Hematopoietic multipotent progenitor cell (in vitro differentiated cells): ENCODE data around the gene PLEK2. TPM values are rescaled to one million over a fixed set of nuclear protein-coding genes. Genes with fewer than 3 reads are reported as not detected.
"Not testable (repeated sequence)": the region's sequence is repeated elsewhere in the genome, so short reads cannot be mapped to it uniquely, and the experiment has no call there.

Experiments
- DNase-seq, 3 donors: peaks; one replicate each; pipeline ENCODE4 v3.0.0-alpha.2; 2011 to 2015; ENCODE audit warnings: low read depth in 2 of 3, low spot score in 2 of 3
- total RNA-seq: library from RNA; depleted of rRNA; stranded (reverse); fragments of >200 nt; gene quantifications from one replicate; pipeline ENCODE4 v1.2.3, GENCODE V29; 2012

Gene PLEK2
- total RNA-seq, 1 donor = not detected

DNA sequence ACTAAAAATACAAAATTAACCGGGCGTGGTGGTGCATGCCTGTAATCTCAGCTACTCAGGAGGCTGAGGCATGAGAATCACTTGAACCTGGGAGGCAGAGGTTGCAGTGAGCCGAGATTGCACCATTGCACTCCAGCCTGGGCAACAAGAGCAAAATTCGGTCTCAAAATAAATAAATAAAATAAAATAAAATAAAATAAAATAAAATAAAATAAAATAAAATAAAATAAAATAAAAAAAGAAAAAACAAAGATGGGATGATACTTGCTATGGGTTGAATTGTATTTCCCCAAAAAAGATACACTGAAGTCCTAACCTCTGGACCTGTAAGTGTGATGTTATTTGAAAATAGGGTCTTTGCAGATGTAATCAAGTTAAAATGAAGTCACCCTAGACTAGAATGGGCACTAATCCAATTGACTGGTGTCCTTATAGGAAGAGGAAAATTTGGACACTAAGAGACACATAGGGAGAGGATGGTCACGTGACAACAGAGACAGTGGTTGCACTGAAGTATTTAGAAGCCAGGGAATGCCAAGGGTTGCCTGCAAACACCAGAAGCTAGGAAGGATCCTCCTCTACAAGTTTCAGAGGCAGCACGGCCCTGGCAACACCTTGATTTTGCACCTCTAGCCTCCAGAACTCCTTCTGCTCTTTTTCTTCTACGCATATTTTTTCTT lies 3.7 kb downstream of the PLEK2 start:
- not testable (repeated sequence) for DNase-seq

DNA sequence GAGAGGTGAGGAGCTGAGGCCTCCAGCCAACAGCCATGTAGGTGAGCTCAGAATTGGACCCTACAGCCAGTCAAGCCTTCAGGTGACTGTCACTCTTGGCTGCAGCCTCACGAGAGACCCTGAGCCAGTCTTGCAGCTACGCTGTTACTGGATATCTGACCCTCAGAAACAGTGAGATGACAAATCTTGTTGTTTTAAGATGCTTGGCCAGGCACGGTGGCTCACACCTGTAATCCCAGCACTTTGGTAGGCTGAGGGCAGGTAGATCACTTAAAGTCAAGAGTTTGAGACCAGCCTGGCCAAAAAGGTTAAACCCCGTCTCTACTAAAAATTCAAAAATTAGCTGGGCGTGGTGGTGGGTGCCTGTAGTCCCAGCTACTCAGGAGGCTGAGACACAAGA lies 6.2 kb downstream of the PLEK2 start:
- DNase-seq = no peak

GRCh38 chr14:67400434-67400833 lies 11.5 kb downstream of the PLEK2 start:
- no peak for DNase-seq

- no peak for DNase-seq
Observed at GRCh38 chr14:67397536-67397935, 14.4 kb downstream of the PLEK2 start.

DNA sequence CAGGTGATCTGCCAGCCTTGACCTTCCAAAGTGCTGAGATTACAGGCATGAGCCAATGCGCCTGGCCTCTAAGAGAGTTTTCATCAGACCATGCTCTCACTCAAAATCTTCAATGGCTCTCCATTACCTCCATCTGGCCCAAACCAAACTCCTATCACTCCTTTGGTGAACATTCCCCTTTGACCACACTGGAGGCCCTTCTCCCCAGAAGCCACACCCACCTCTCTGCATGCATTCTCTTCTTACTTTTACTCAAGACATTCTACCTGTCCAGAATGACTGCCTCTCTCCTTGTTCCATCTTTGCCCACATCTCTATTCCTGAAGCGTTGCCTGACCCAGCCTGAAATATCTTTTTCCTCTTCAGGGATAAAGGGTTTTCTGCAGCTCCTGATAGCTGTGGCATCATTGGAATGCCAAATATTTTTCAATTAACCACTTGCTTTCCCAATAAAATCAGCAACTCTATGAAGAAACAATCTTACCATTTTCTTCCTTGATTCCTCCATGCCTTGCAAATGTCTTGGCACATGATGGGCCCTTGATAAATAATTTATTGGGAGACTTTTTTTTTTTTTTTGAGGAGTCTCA lies 15.5 kb downstream of the PLEK2 start:
- DNase-seq = no peak

- no peak for DNase-seq
Observed at GRCh38 chr14:67395876-67396189, 16.1 kb downstream of the PLEK2 start.

DNA sequence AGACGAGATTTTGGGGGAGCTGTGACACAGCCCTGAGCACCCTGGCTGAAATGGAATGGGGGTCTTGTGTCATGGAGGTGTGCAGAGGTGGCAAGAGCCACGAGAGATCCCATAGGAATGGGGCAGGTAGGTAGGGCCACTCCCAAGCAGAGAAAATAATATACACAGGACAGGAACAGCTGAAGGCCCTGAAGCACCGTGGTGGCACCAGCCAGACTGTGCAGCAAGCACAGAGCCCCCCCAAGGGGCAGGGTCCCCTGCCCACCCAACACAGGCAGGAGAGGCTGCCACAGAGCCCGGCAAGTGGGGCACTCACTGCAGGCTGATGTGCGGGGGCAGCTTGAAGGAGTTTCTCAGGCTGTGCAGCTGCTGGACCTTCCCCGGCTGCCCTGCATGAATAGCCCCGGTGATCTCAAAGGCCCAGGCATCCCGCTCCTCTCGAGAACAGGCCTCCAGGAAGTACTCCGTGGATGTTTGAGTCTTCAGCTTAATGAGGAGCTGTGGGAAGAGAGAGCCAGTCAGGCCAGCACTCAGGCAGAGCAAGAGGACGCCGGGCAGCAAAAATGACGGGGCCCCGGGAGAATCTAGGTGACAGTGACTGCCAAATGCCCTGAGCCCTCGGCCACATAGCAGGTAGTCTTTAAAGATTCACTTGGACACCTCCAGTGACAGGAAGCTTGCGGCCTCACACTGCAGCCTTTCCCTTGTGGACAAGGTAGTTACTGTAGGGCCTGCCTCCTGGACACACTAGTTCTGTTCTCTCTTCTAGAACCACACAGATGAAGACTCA lies 16.7 kb downstream of the PLEK2 start:
- no peak for DNase-seq

GRCh38 chr14:67393689-67394088 lies 18.3 kb downstream of the PLEK2 start:
- DNase-seq = no peak

DNA sequence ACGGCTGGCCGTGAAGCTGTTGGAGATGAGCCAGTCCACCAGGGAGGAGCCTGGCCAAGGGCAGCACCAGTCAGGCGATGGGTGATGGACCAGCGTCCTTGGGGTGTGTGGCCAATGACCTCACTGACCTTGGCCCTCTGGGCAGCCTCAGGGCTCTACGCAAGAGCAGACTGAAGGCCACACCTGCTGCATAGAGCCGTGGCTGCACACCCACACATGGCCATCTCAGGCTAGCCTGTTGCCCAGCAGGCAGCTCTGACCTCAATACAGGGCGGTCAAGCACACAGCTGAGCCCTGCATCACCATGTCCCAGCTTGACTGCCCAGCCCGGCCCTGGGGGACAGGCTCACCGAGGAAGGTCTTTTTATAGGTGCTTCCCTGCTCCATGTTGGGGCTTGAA lies 19.2 kb downstream of the PLEK2 start:
- no peak for DNase-seq

DNA sequence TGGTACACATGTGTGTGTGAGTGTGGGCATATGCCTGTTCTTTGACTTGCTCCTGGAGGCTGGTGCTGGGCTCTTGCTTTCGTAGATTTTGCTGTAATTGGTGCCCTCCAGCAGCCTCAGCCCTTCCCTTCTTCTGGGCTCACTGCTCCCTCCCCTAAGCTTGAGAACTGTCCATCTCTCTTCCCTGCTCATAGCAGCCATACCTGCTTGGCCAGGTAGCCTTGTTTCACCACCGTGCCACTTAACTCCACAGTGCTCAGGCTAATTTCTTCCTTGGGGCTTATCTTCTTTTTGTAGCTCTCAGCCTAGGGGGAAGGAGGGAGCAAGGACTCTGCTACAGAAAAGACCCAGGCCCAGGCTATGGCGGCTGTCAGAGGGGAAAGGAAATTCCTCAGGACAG lies 19.8 kb downstream of the PLEK2 start:
- DNase-seq = no peak

DNA sequence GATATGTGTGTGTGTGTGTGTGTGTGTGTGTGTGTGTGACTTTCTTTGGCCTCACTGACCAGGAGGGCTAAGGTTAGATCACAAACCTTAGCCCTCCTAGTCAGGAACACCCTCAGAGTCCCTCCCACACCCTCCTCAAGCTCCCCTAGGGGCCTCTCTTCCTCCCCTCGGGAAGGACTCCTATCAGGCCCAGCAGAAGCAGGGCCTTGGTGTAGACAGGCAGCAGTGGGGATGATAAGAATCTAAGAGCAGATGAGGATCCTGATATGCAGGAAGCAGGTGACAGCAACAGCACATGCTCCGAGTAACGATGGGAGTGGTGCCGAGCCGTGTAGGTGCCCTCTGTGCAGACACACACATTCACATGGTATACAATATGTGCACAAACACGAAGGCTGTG lies 20.7 kb downstream of the PLEK2 start:
- peak in 2 of 3 donors; percentile 42 to 68 for DNase-seq

DNA sequence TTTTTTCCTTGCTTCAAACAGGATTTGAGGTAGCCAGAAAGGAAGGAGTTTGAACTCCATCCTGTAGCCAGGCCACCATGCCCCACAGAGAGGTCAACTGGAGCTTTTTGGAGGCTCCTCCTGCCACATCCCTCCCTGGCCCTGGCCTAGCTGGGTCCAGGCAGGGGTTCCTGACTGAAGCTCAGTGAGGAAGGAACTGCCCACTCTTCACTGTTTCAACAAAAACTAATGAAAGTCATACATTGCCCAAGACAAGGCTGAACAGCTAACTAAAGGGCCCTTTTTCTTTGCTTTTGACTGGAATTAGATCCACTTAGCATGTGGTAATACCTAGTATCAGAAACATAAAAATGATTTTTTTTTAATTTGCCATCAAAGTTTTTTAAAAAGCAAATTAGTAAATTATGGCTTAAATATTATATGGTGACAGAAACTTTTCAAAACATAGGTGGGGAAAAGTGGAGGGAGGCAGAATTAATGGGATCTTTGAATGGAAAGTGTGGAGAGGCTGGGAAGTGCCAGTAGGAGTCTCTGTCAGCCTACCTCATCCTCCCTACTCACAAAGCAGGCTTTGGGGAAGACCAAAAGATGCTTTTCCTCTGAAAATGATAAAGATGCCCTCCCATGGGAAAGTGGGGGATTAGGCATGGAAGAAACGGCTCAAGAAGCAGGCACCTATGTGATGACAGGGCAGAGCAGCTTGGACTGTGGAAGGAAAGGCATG lies 22.0 kb downstream of the PLEK2 start:
- DNase-seq = no peak

DNA sequence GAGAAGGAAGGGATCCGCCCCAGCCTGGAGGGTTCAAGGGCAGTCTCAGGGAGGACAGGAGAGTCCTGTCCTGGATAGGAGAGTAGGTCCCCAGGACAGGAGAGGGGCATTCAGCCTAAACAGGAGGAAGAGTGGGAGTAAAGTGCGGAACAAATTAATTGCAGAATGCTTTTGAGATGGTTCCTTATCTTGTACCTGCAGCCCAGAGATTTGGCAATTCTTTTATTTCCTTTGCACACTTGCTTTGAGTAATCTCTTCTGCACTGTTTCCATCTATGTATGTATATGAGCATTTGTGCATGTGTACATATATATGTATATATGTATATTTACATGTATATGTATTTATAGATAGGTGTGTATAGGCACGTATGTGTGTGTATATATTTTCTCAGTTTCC lies 22.7 kb downstream of the PLEK2 start:
- DNase-seq = peak in 2 of 3 donors; percentile 44 to 57

DNA sequence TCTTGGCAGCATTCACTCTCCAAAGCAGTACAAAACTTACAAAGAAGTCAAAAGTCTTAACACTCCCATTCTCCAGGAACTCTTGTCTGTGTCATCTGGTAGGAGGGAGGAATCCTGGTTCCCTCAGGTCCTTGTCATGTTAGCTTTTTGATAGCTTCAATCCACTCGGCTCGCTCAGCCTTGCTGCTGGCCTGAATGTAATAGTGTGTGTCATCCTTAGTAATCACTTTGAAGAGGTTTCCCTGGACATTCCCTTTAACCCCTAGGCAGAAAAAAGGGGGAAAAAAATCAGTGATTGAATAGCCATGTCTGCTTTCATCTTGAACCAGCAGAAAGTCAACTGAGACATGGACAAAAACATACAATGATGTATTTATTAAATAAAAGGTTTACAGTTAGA lies 24.8 kb downstream of the PLEK2 start:
- DNase-seq = no peak

DNA sequence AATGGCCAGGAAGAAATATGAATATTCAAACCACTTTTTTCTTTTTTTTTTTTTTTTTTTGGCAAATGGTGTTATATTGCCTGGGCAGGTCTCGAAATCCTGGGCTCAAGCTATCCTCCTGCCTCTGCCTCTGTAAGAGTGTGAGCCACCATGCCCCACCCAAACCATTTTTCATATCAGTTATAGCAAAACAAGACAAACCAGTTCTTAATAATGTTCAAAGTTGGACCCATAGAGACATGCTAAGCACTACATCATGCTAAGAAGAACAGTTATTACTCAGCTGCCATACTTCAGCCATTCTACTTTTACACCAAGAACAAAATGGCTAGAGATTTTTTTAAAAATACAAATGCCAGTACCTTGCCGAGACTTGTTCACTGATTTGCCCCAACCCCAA lies 26.3 kb downstream of the PLEK2 start:
- DNase-seq = no peak

DNA sequence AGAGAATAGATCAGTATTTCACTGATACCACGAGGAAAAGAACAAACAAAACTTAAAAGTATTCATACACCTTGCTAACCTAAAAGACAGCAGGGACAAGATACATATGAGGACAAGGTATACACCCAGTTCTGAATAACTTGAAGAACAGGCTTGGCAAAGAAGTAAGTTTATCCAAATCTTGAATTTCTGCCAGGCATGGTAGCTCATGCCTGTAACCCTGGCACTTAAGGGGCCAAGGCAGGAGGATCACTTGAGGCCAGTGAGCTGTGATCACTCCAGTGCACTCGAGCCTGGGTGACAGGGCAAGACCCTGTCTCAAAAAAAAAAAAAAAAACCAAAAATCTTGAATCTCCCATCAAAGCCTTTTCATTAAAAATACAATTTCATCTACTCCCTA lies 26.8 kb downstream of the PLEK2 start:
- DNase-seq = no peak

- no peak for DNase-seq
Observed at GRCh38 chr14:67377916-67378315, 34.0 kb downstream of the PLEK2 start.

GRCh38 chr14:67373347-67373746 lies 38.6 kb downstream of the PLEK2 start:
- DNase-seq = no peak

DNA sequence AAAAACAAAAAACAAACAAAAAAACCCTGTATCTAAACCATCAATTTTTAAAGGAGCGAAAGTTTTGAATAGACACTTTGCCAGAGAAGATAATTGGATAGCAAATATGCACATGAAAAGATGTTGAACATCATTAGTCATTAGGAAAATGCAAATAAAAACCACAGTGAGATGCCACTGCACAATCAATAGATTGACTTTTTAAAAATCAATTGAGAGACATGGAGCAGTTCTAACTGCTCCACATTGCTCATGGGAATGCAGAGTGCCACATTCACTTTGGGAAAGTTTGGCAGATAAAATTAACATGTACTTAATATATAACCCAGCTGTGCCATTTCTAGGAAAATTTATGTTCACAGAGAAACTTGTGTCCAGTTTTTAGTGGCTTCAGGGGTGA lies 39.1 kb downstream of the PLEK2 start:
- DNase-seq = no peak

DNA sequence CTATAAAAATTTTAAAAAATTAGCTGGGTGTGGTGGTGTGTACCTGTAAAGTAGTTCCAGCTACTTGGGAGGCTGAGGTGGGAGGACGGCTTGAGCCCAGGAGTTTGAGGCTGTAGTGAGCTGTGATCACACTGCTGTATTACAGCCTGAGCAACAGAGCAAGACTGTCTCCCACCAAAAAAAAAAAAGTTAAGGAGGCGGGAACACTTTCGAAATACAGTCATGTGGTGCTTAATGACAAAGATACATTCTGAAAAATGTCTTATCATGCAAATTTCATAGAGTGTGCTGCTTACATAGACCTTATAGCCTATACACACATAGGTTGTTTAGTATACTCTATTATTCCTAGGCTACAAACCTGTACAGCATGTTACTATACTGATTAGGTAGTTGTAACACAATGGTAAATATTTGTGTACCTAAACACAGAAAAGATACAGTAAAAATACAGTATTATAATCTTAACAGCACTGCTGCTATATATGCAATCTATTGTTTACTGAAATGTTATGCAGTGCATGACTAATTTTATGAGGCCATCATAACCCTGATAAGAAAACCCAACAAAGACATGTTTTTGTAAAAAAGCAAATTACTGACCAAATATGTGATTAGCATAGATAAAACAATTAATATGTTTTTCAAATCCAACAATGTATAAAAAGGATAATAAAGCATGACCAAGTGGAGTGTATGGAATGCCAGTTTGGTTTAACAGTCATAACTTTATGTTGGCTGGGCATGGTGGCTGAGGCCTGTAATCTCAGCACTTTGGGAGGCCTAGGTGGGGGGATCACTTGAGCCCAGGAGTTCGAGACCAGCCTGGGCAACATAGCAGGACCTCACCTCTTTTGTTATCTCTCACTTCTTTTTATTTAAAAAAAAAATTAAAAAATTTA lies 40.5 kb downstream of the PLEK2 start:
- no peak for DNase-seq

- no peak for DNase-seq
Observed at GRCh38 chr14:67370830-67371229, 41.1 kb downstream of the PLEK2 start.
